Tibial artery (tissue), 4 donors: Measurements from ENCODE around the gene SYNGR1.

Experiments used
- DNase-seq, 2 donors: peaks; one replicate each; pipeline ENCODE4 v3.0.0-alpha.2; 2019
- H3K27ac ChIP-seq, 2 donors: fragments of 200-600 bp; sonication (generic) in 1 of 2; 1 replicate in 1 of 2; 2 replicates in 1 of 2; pipeline ENCODE4 v1.5.1; 2018 to 2019; ENCODE audit warnings: mild to moderate bottlenecking in 1 of 2
- H3K27me3 ChIP-seq, 2 donors: fragments of 200-600 bp; sonication (generic) in 1 of 2; one replicate each; pipeline versions ENCODE4 v1.5.1 to v1.6.0; 2016 to 2019
- H3K36me3 ChIP-seq, 3 donors: fragments of 200-600 bp; sonication (generic) in 2 of 3; one replicate each; pipeline ENCODE4 v1.5.1; 2016 to 2019; ENCODE audit warnings: mild to moderate bottlenecking in 2 of 3
- H3K4me1 ChIP-seq, 4 donors: fragments of 200-600 bp; sonication (generic) in 2 of 4; 1 replicate in 3 of 4; 2 replicates in 1 of 4; pipeline ENCODE4 v1.5.1; 2016 to 2019
- H3K4me3 ChIP-seq, 2 donors: fragments of 200-600 bp; sonication (generic) in 1 of 2; 1 replicate in 1 of 2; 2 replicates in 1 of 2; pipeline ENCODE4 v1.5.1; 2018 to 2019; ENCODE audit warnings: mild to moderate bottlenecking in 2 of 2
- H3K9me3 ChIP-seq, 3 donors: fragments of 200-600 bp; sonication (generic) in 1 of 3; one replicate each; pipeline ENCODE4 v1.5.1; 2016 to 2019
- CTCF ChIP-seq, 2 experiments: fragments of 200-600 bp in 1 of 2; fragments of 450-650 bp in 1 of 2; IDR thresholded peaks; one replicate each; pipeline ENCODE4 v1.5.1; 2017 to 2019; ENCODE audit warnings: antibody characterized with exemption in 2 of 2, mild to moderate bottlenecking in 1 of 2, moderate library complexity in 1 of 2
- intact Hi-C: fragments of 100-400 bp; cut with DNase I; formaldehyde crosslinking; loops from one replicate; pipeline ENCODE4 v1.15.0; 2023; ENCODE audit warnings: low total_unique reads

Gene SYNGR1

DNA sequence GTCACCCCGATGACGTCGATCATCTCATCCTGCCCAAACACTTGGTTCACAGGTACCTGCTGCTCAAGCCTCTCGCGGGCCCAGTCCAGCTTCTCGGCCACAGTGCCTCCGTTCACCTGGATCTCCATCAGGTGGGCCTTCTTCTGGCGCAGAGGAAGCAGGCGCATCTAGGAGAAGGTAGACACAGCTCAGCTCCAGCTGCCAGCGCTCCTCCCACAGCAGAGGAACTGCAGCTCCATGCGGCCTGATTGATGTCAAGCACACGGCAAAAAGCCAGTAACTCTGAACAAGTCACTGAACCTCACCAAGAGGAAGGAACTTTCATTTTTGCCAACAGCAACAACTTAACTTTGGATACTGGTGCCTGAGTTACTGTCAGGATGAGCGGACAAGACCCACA is 34.4 kb upstream of the SYNGR1 start:
- no peak for TF ChIP-seq CTCF (IDR thresholded peaks at IDR 0.05)
- no peak overlapping the region for H3K4me3 ChIP-seq
- H3K27me3 ChIP-seq = no peaks in the 10 kb centered on the region
- no peaks in the 10 kb centered on the region for H3K9me3 ChIP-seq
- intact Hi-C loops = loop anchor here (5.0 kb wide), 1 partner anchor 212 kb away; no protein-coding TSS in a partner anchor
- peaks cover 0 to 46% (median 36%) of the 10 kb centered on the region in 4 donors for H3K4me1 ChIP-seq
- DNase-seq = no peak
- peaks cover 69 to 72% (median 70%) of the 10 kb centered on the region in 3 donors for H3K36me3 ChIP-seq
- no peak overlapping the region for H3K27ac ChIP-seq

DNA sequence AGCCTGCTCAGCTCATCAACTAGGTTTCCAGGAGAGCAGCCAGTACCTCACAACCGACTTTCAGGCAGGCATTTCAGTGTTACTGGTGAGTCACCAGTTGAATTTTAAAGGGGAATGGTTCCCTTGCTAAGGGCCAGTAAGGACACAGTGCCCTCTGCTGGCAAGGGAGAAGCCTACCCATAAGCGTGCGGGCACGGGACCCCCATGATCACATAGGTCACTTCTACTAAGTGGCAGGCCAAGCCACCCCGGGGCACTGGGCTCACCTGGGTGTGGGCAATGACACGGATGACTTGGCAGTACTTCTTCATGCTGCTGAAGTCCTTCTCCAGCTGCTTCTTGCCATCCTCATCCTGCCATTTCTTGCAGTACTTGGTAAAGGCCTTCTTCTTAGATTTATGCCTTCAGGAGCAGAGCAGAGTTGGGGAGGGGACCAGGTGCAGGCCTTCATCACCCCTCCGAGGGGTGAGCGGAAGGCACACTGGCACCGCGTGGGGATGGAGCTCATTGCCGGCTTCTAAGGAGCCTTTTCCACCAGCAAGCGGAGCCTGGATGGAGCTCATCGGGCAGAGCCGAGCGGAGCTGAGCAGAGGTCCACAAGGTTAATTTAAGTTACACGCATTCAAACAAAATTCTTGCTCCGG is 33.2 kb upstream of the SYNGR1 start:
- peaks cover 0 to 50% (median 32%) of the 10 kb centered on the region in 4 donors for H3K4me1 ChIP-seq
- H3K9me3 ChIP-seq = no peaks in the 10 kb centered on the region
- peak overlapping the region in 1 of 2 donors; percentile 48 for H3K27ac ChIP-seq
- intact Hi-C loops = loop anchor here (5.0 kb wide), 1 partner anchor 211 kb away; no protein-coding TSS in a partner anchor
- peak; percentile 60 to 84 for DNase-seq
- peak overlapping the region in 1 of 2 donors; percentile 6 for H3K4me3 ChIP-seq
- peak; percentile 76 to 88 for TF ChIP-seq CTCF (IDR thresholded peaks at IDR 0.05)
- H3K36me3 ChIP-seq = peaks cover 66 to 67% (median 67%) of the 10 kb centered on the region in 3 donors
- no peaks in the 10 kb centered on the region for H3K27me3 ChIP-seq

- no peak for TF ChIP-seq CTCF (IDR thresholded peaks at IDR 0.05)
- H3K27ac ChIP-seq = peak overlapping the region in 1 of 2 donors; percentile 99
- no peak for DNase-seq
- peaks cover 59 to 61% (median 60%) of the 10 kb centered on the region in 3 donors for H3K36me3 ChIP-seq
- intact Hi-C loops = loop anchor here (5.0 kb wide), 1 partner anchor 210 kb away; no protein-coding TSS in a partner anchor
- H3K9me3 ChIP-seq = no peaks in the 10 kb centered on the region
- H3K4me3 ChIP-seq = no peak overlapping the region
- no peaks in the 10 kb centered on the region for H3K27me3 ChIP-seq
- H3K4me1 ChIP-seq = peaks cover 0 to 50% (median 32%) of the 10 kb centered on the region in 4 donors
Measured at GRCh38 chr22:39317084-39317774, 32.6 kb upstream of the SYNGR1 start.

GRCh38 chr22:39317775-39318506 is 31.9 kb upstream of the SYNGR1 start:
- no peak for DNase-seq

More at GRCh38 chr22:39317775-39318506, 31.9 kb upstream of the SYNGR1 start:
- H3K4me1 ChIP-seq = peaks cover 0 to 50% (median 32%) of the 10 kb centered on the region in 4 donors
- H3K27me3 ChIP-seq = no peaks in the 10 kb centered on the region
- intact Hi-C loops = loop anchor here (5.0 kb wide), 1 partner anchor 209 kb away; no protein-coding TSS in a partner anchor
- H3K36me3 ChIP-seq = peaks cover 52 to 54% (median 53%) of the 10 kb centered on the region in 3 donors
- no peak for TF ChIP-seq CTCF (IDR thresholded peaks at IDR 0.05)
- H3K27ac ChIP-seq = peak overlapping the region; percentile 97 to 99
- no peaks in the 10 kb centered on the region for H3K9me3 ChIP-seq
- H3K4me3 ChIP-seq = peak overlapping the region; percentile 55 to 67
